Activated T-cell treated with anti-CD3 and anti-CD28 coated beads for 1 hour (primary cell): ENCODE results near the gene CACNG6.
A peak's percentile ranks its signal among the peaks of the same experiment; 100 is the strongest.
"Not testable (repeated sequence)": the region's sequence is repeated elsewhere in the genome, so short reads cannot be mapped to it uniquely, and the experiment has no call there.

Source experiments
- DNase-seq: peaks from one replicate; pipeline ENCODE4 v3.0.0-alpha.2; 2020; ENCODE audit warnings: low read depth

CACNG6 gene

GRCh38 chr19:54002495-54003315 lies 11.3 kb downstream of the CACNG6 start:
- DNase-seq, result no peak

GRCh38 chr19:54009440-54009839 lies 18.0 kb downstream of the CACNG6 start:
- DNase-seq, result no peak

DNA sequence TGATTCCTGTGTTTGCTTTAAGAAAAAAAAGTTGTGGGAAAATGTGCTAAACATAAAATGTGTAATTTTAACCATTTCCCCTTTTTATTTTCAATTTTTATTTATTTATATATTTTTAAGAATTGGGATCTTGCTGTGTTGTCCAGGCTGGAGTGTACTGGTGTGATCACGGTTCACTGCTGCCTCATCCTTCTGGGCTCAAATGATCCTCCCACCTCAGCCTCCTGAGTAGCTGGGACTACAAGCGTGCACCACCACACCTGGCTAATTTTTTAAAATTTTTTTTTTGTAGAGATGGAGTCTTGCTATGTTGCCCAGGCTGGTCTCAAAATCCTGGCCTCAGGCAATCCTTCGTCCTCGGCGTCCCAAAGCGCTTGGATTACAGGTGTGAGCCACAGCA lies 19.0 kb downstream of the CACNG6 start:
- no peak for DNase-seq

GRCh38 chr19:54011507-54012211 lies 20.2 kb downstream of the CACNG6 start:
- no peak for DNase-seq

GRCh38 chr19:54013866-54014265 lies 22.4 kb downstream of the CACNG6 start:
- DNase-seq, result no peak

GRCh38 chr19:54014920-54015560 lies 23.6 kb downstream of the CACNG6 start:
- DNase-seq, result no peak

GRCh38 chr19:54017261-54017660 lies 25.8 kb downstream of the CACNG6 start:
- DNase-seq, result no peak

DNA sequence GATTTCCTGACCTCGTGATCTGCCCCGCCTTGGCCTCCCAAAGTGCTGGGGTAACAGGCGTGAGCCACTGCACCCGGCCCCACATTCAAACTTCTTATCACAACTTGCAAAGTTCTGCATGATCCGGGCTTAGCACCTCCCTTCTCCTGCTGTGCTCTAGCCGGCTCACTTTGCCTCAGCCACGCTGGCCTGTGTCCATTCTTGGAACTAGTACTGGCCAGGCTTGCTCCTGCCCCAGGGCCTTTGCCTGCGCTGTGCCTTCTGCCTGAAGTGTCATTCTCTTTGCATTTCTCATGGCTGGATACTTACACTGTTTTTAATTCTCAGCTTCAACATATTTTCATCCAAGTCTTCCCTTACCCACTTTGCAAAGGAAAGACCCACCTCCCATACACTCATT lies 29.9 kb downstream of the CACNG6 start:
- no peak for DNase-seq

GRCh38 chr19:54021932-54022331 lies 30.5 kb downstream of the CACNG6 start:
- DNase-seq, result no peak

GRCh38 chr19:54023191-54023590 lies 31.8 kb downstream of the CACNG6 start:
- DNase-seq, result no peak

DNA sequence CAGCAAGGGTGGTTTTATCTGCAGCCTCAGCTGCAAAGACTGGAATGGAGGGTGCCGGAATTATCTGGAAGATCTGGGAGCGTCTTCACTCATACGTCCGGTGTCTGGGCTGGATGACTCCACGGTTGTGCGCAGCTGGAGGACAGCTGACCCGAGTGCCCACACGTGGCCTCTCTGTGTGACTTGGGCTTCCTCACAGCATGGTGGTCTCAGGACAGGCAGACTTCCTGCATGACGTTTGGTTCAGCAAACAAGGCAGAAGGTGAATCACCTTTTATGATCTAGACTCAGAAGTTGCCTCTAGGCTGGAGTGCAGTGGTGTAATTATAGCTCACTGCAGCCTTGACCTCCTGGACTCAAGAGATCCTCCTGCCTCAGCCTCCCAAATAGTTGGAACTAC lies 33.2 kb downstream of the CACNG6 start:
- DNase-seq, result no peak

GRCh38 chr19:54026656-54027055 lies 35.2 kb downstream of the CACNG6 start:
- no peak for DNase-seq

- DNase-seq, result no peak
Measured at GRCh38 chr19:54029301-54029700, 37.9 kb downstream of the CACNG6 start.

DNA sequence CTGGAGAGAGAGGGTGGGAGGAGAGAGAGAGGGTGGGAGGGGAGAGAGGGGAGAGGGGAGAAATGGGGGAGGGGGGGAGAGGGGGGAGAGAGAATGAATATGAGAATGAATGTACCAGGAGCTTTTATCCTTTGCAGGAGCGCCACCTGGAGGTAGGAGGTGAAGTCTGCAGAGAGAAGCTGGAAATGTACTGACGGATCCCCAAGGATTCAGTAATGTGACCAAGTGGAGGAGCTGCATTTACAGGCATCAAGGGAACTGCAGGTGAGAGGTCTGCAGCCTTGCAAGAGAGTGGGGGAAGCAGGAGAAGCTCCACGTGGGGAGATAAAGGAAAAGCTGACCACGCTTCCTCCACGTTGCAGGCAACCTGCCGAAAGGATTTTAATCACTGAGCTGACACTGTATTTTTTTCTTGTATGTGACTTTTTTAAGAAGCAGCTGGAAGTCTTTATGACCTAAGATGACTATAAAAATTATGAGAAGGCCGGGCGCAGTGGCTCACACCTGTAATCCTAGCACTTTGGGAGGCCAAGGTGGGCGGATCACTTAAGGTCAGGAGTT lies 38.6 kb downstream of the CACNG6 start:
- DNase-seq, result peak; percentile 50

DNA sequence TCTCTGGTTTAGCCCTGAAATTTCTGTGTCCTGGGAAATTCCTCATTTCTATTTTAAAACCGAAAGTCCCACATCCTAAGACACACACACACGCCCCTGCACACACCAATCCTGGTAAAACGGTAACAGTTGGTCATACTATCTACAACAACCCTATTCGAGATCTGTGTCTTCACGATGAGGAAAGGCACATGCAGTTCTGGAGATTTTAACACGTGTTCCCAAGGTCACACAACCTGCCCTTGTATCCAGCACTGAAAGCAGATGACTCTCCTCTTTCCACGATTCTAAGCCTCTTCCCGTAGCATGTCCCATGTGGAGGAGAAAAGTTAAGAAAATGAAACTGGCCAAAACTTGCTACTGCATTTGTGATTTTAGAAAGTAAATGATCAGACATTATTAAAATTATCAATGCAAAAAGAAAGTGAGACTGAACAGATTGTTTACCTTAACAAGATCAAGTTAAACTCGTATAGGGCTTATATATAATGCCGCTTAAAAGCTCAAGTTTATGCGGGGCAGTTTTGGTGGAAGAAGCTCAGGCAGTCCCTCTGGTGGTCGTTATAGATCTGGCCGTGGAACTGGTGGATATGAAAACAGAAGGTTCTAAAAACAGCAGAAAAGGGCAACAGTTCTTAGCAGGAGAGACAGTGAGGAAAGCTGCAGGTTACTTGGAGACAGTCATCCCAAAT lies 39.6 kb downstream of the CACNG6 start:
- no peak for DNase-seq

DNA sequence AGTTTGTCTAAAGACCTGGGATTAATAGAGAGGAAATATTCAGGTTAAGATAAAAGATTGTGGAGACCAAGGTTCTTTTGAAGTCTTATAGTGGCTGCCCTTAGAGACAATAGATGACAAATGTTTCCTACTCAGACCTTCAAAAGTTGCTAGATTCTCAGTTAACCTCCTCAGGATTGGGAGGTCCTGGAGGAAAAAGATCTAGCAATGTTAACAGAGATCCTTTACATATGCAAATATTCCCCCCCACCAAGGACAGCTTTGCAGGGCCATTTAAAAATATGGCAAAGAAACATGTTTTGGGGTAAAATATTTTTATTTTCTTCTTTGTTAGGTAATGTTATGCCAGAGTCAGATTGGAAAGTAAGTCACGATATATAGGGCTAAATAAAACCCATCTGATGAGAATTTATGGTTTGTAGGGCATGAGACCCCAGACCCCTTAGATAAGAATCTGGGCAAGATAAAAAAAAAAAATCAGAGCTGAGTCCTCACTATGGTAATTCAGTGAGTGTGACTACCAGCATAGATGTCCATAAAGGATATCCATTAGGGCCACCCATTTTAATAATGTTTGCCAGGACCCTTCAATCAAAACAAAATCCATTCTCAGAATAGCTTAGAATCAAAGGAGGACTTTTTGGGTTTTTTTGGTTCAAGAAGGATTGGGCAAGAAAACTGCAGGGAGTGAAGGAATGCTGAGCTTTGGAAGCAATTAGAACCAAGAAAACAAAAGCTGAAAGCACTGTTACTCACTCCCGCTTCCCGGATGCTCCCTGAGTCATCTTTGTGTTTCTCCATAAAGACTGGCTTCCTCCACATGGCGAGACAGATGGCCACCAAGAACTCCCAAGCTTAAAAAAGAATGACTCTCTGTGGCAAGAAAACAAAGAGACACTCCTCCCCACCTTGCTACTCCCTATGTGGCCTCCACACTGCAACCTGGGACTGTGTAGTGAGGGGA lies 44.1 kb downstream of the CACNG6 start:
- no peak for DNase-seq

DNA sequence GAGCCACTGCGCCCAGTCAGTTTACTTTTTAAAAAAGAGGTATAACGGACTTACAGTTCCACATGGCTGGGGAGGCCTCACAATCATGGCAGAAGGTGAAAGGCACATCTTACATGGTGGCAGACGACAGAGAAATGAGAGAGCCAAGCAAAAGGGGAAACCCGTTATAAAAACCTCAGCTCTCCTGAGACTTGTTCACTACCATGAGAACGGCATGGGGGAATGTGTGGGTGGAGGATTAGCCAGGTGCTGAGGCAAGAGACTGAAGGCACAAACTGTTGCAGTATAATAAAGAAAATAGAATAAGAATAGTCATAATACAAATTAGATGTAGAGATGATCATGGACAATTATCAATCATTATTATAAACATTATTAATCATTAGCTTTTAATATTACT lies 45.1 kb downstream of the CACNG6 start:
- DNase-seq, result not testable (repeated sequence)

GRCh38 chr19:54040003-54040402 lies 48.6 kb downstream of the CACNG6 start:
- DNase-seq, result no peak

DNA sequence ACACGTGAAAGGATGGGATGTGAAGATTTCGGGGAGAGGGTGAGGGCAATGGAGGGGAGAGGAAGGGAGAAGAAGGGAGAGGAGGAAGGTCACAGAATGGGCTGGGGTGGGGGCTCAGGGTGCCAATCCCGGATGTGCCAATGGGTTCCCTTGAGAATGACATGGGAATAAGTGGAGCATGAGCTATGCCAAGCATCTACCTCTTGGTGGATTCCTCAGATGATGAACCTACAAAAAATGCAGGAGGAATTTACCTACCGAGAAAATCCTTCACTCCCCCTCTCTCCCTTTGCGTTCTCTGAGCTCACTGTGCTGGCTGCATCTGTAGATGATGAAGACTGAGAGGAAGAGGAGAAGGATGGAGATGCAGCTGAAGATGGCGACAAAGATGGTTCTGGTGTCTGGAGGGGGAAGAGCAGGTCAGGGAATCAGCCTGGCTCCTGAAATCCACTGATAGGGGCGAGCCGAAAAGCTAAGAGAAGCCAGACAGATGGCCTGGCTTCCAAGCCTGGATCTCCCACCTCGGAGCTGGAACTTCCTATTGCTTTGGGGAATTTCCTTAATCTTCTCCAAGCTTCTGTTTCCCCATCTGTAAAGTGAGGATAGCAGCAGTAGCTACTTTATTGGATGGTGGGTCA lies 50.7 kb downstream of the CACNG6 start:
- no peak for DNase-seq

DNA sequence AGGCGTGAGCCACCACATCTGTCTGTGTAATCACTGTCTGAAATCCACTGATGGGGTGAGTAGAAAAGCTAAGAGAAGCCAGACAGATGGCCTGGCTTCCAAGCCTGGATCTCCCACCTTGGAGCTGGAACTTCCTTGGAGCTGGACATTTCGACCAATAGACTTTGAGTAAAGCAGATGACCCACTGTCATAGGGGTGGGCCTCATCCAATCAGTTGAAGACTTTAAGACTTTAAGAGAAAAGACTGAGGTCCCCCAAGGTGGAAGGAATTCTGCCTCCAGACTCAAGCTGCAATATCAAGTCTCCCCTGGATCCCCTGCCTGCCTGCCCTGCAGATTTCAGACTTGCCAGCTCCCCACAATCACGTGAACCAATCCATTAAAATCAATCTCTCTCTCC lies 51.6 kb downstream of the CACNG6 start:
- DNase-seq, result no peak
